Caco-2 (cell line): ENCODE measurements around the gene KRT5. TPM values are rescaled to one million over a fixed set of nuclear protein-coding genes. Genes with fewer than 3 reads are reported as not detected.

Source experiments
- BruUV-seq: library from RNA; stranded (reverse); fragments of 400-500 nt; replicated peaks from 2 replicates; lab custom pipeline; 2021; lab: Mats Ljungman, UMichigan
- CTCF ChIA-PET: fragments of 300-600 bp; sonication (Branson Sonifier 250); formaldehyde crosslinking; loops from one replicate; lab custom pipeline; 2022; ENCODE audit warnings: antibody characterized with exemption; lab: Charles Lee
- POLR2A ChIA-PET: fragments of 300-600 bp; sonication (Branson Sonifier 250); formaldehyde crosslinking; loops from one replicate; lab custom pipeline; 2022; ENCODE audit warnings: antibody characterized with exemption; lab: Charles Lee
- DNase-seq, 2 experiments: peaks; one replicate each; pipeline versions ENCODE4 v3.0.0 to v3.0.0-alpha.2; 2020 to 2022
- H3K27me3 ChIP-seq: replicated peaks from 2 replicates; pipeline ENCODE4 v1.6.0; 2011; ENCODE audit warnings: low read length; ENCODE audit not compliant: control insufficient read depth, insufficient read depth
- H3K36me3 ChIP-seq: 2 replicates; pipeline ENCODE4 v1.5.1; 2011; ENCODE audit warnings: low read length; ENCODE audit not compliant: control insufficient read depth, insufficient read depth
- H3K4me1 ChIP-seq: fragments of 250-450 bp; sonication (Bioruptor Pico); 2 replicates; pipeline ENCODE4 v1.5.1; 2020; ENCODE audit warnings: mild to moderate bottlenecking
- H3K4me3 ChIP-seq: 2 replicates; pipeline ENCODE4 v1.5.1; 2011; ENCODE audit warnings: low read depth, mild to moderate bottlenecking, control low read depth, low read length
- H3K9me3 ChIP-seq: fragments of 250-450 bp; sonication (Bioruptor Pico); 2 replicates; pipeline ENCODE4 v1.5.1; 2020; ENCODE audit warnings: mild to moderate bottlenecking, moderate library complexity
- H3K27ac Mint-ChIP-seq: one replicate; pipeline ENCODE4 v1.8.0; 2022; ENCODE audit warnings: mixed read lengths; ENCODE audit not compliant: unreplicated experiment
- H3K27me3 Mint-ChIP-seq: one replicate; pipeline ENCODE4 v1.8.0; 2022; ENCODE audit warnings: mixed read lengths; ENCODE audit not compliant: insufficient read depth, unreplicated experiment
- H3K36me3 Mint-ChIP-seq: one replicate; pipeline ENCODE4 v1.8.0; 2022; ENCODE audit warnings: mild to moderate bottlenecking, mixed read lengths; ENCODE audit not compliant: insufficient read depth, unreplicated experiment
- H3K4me1 Mint-ChIP-seq: one replicate; pipeline ENCODE4 v1.8.0; 2022; ENCODE audit warnings: low read depth, mixed read lengths; ENCODE audit not compliant: unreplicated experiment
- H3K4me3 Mint-ChIP-seq: one replicate; pipeline ENCODE4 v1.8.0; 2022; ENCODE audit warnings: mild to moderate bottlenecking, moderate library complexity, mixed read lengths; ENCODE audit not compliant: unreplicated experiment
- H3K9me3 Mint-ChIP-seq: one replicate; pipeline ENCODE4 v1.8.0; 2022; ENCODE audit warnings: mixed read lengths; ENCODE audit not compliant: unreplicated experiment
- intact Hi-C: fragments of 100-400 bp; cut with micrococcal nuclease; formaldehyde crosslinking; loops from one replicate; pipeline ENCODE4 v1.10.0; 2022; ENCODE audit not compliant: unreplicated experiment
- total RNA-seq: library from RNA; stranded (reverse); gene quantifications from 2 replicates; pipeline ENCODE4 v1.2.3, GENCODE V29; 2022
- TF ChIP-seq, protein P1 (sequence below), 2 experiments: fragments of 200-600 bp in 1 of 2; IDR thresholded peaks; 1 replicate in 1 of 2; 2 replicates in 1 of 2; pipeline versions ENCODE4 v1.5.1 to v1.8.0; 2011 to 2022; ENCODE audit warnings: antibody characterized with exemption in 1 of 2, control low read depth in 1 of 2, inconsistent platforms in 1 of 2, low read depth in 1 of 2, low read length in 1 of 2, mild to moderate bottlenecking in 1 of 2, moderate library complexity in 1 of 2; ENCODE audit not compliant: insufficient read depth in 1 of 2, severe bottlenecking in 1 of 2, unreplicated experiment in 1 of 2

Gene KRT5
- total RNA-seq, 1 experiment from 2014 or later, result 0.50 TPM

DNA sequence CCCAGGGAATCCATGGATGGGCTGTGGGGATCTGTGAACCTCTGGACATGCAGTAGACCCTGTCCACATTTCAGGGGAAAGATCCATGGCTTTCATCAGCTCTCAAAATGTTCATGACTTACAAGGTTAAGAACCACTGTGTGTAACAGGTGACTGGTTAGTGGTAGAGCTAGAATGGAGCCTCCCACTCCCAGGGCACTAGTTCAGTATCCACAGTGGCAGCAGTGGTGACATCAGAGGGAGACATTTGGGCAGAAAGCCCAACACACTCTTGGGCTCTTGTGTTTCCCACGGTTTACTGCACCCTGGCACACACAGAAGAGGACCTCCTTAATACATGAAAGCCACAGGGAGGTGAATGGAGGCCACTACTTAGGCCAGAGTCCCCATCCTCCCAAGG is 44.4 kb upstream of the KRT5 start:
- H3K4me3 ChIP-seq, result no peak overlapping the region
- no peaks in the 10 kb centered on the region for H3K9me3 ChIP-seq
- BruUV-seq, result no TSS peak
- H3K4me1 Mint-ChIP-seq, result no peaks in the 10 kb centered on the region
- intact Hi-C loops, result no loop called here
- no peaks in the 10 kb centered on the region for H3K4me1 ChIP-seq
- POLR2A ChIA-PET, result no interaction called here
- H3K27me3 ChIP-seq, result no peaks in the 10 kb centered on the region
- no peak for DNase-seq
- no peak overlapping the region for H3K27ac Mint-ChIP-seq
- no peaks in the 10 kb centered on the region for H3K36me3 Mint-ChIP-seq
- no peaks in the 10 kb centered on the region for H3K36me3 ChIP-seq
- TF ChIP-seq, protein P1, sequence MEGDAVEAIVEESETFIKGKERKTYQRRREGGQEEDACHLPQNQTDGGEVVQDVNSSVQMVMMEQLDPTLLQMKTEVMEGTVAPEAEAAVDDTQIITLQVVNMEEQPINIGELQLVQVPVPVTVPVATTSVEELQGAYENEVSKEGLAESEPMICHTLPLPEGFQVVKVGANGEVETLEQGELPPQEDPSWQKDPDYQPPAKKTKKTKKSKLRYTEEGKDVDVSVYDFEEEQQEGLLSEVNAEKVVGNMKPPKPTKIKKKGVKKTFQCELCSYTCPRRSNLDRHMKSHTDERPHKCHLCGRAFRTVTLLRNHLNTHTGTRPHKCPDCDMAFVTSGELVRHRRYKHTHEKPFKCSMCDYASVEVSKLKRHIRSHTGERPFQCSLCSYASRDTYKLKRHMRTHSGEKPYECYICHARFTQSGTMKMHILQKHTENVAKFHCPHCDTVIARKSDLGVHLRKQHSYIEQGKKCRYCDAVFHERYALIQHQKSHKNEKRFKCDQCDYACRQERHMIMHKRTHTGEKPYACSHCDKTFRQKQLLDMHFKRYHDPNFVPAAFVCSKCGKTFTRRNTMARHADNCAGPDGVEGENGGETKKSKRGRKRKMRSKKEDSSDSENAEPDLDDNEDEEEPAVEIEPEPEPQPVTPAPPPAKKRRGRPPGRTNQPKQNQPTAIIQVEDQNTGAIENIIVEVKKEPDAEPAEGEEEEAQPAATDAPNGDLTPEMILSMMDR (IDR thresholded peaks at IDR 0.05; ENCODE audit: insufficient read depth in 1 of 2, low read depth in 1 of 2, low read length in 1 of 2, severe bottlenecking in 1 of 2, unreplicated experiment in 1 of 2), result no peak
- peaks cover 6% of the 10 kb centered on the region for H3K27me3 Mint-ChIP-seq
- no peaks in the 10 kb centered on the region for H3K9me3 Mint-ChIP-seq
- no peak overlapping the region for H3K4me3 Mint-ChIP-seq
- CTCF ChIA-PET, result no interaction called here

DNA sequence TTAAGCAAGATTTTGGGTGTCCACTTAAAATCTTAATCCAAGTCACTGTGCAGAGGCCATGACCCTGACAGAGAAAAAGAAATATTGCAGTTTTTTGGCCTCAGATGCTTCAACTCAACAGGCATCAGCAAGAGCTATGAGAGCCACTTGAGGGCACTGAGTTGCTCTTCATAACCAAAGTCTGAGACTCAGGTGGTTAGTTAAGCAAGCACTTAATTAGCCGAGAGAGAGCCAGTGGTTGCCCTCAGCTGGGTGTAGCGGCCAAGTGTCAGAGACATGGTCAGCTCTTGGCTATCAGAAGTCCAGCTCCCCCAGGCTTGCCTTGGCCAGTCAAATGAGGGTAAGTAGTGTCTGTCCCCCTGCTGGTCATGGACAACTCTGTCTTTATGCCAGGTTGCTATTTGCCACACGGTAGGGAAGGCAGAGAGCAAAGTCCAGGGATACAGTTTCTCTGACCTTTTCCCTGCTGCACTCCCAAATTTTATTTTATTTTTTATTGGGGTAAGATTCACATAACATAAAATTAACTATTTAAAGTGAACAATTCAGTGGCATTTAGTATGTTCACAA is 41.8 kb upstream of the KRT5 start:
- Histone ChIP-seq H3K9me3 (no peaks in the 10 kb centered on the region), H3K36me3 (no peaks in the 10 kb centered on the region), H3K4me3 (no peak overlapping the region), H3K27me3 (no peaks in the 10 kb centered on the region), H3K4me1 (no peaks in the 10 kb centered on the region)
- ChIA-PET POLR2A (no interaction called here), CTCF (no interaction called here)
- no peak overlapping the region for H3K4me3 Mint-ChIP-seq
- no peaks in the 10 kb centered on the region for H3K36me3 Mint-ChIP-seq
- no peaks in the 10 kb centered on the region for H3K9me3 Mint-ChIP-seq
- H3K4me1 Mint-ChIP-seq, result no peaks in the 10 kb centered on the region
- intact Hi-C loops, result no loop called here
- peak in 1 of 2 experiments; percentile 16 for DNase-seq
- H3K27me3 Mint-ChIP-seq, result peaks cover 9% of the 10 kb centered on the region
- TF ChIP-seq, protein P1 (IDR thresholded peaks at IDR 0.05; ENCODE audit: insufficient read depth in 1 of 2, low read depth in 1 of 2, low read length in 1 of 2, severe bottlenecking in 1 of 2, unreplicated experiment in 1 of 2), result peak; percentile 19 to 28
- BruUV-seq, result no TSS peak
- no peak overlapping the region for H3K27ac Mint-ChIP-seq

DNA sequence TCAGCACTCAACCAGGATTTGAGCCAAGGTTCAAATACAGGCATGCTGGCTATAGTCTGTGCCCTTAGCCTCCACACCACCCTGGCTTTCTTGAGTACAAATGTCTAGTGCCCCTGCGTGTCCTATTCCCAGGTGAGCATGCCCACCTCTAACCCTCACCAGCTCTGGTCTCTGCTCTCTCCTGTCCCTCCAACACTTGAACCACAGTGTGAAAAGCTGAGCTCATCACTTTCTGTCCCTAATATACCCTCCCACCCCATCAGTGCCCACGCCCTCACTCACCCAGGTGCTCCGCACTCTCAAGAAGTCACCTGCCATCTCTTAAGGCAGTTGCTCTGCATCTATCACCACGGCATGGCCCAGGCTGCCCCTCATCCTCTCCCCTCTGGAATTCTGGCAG is 39.8 kb upstream of the KRT5 start:
- Mint-ChIP-seq H3K27ac (no peak overlapping the region), H3K9me3 (no peaks in the 10 kb centered on the region), H3K27me3 (peaks cover 6% of the 10 kb centered on the region), H3K4me1 (no peaks in the 10 kb centered on the region), H3K36me3 (no peaks in the 10 kb centered on the region), H3K4me3 (no peak overlapping the region)
- TF ChIP-seq, protein P1 (IDR thresholded peaks at IDR 0.05; ENCODE audit: insufficient read depth in 1 of 2, low read depth in 1 of 2, low read length in 1 of 2, severe bottlenecking in 1 of 2, unreplicated experiment in 1 of 2), result no peak
- no peaks in the 10 kb centered on the region for H3K27me3 ChIP-seq
- H3K9me3 ChIP-seq, result no peaks in the 10 kb centered on the region
- CTCF ChIA-PET, result no interaction called here
- DNase-seq, result no peak
- H3K36me3 ChIP-seq, result no peaks in the 10 kb centered on the region
- no peak overlapping the region for H3K4me3 ChIP-seq
- H3K4me1 ChIP-seq, result no peaks in the 10 kb centered on the region
- intact Hi-C loops, result no loop called here
- no TSS peak for BruUV-seq
- POLR2A ChIA-PET, result interaction anchor here (0.6 kb wide), 1 partner anchor 331 kb away, joined by 4 read pairs; no protein-coding TSS in a partner anchor
